Fibroblast of gingiva (primary cell): ENCODE results near the gene PCNX1.
A peak's percentile ranks its signal among the peaks of the same experiment; 100 is the strongest.

Source experiments
- DNase-seq: peaks from one replicate; pipeline ENCODE4 v3.0.0-alpha.2; 2011; ENCODE audit warnings: low read depth

PCNX1 gene

GRCh38 chr14:70962935-70963334, 55.7 kb downstream of the PCNX1 start:
- no peak for DNase-seq

GRCh38 chr14:70964492-70964891, 57.2 kb downstream of the PCNX1 start:
- DNase-seq: no peak

GRCh38 chr14:70971560-70971959, 64.3 kb downstream of the PCNX1 start:
- DNase-seq: no peak

GRCh38 chr14:70972107-70972976, 65.1 kb downstream of the PCNX1 start:
- peak; percentile 78 for DNase-seq

GRCh38 chr14:70976591-70976990, 69.3 kb downstream of the PCNX1 start:
- no peak for DNase-seq

- no peak for DNase-seq
These were observed 74.0 kb downstream of the PCNX1 start for GRCh38 chr14:70981000-70981952.

- DNase-seq: no peak
These were observed 74.9 kb downstream of the PCNX1 start for GRCh38 chr14:70982200-70982599.

- DNase-seq: no peak
These were observed 79.8 kb downstream of the PCNX1 start for GRCh38 chr14:70987041-70987440.

GRCh38 chr14:70988452-70988851, 81.2 kb downstream of the PCNX1 start:
- DNase-seq: no peak

GRCh38 chr14:70993931-70994330, 86.7 kb downstream of the PCNX1 start:
- no peak for DNase-seq

- DNase-seq: no peak
These were observed 88.0 kb downstream of the PCNX1 start for GRCh38 chr14:70995211-70995610.

- DNase-seq: no peak
These were observed 88.4 kb downstream of the PCNX1 start for GRCh38 chr14:70995671-70996070.

GRCh38 chr14:70999117-70999516, 91.9 kb downstream of the PCNX1 start:
- DNase-seq: no peak

- no peak for DNase-seq
These were observed 92.8 kb downstream of the PCNX1 start for GRCh38 chr14:71000091-71000490.

- no peak for DNase-seq
These were observed 94.5 kb downstream of the PCNX1 start for GRCh38 chr14:71001742-71002141.

- no peak for DNase-seq
These were observed 95.9 kb downstream of the PCNX1 start for GRCh38 chr14:71003156-71003555.

GRCh38 chr14:71004481-71004880, 97.2 kb downstream of the PCNX1 start:
- no peak for DNase-seq

- DNase-seq: no peak
These were observed 97.8 kb downstream of the PCNX1 start for GRCh38 chr14:71005076-71005475.

- DNase-seq: no peak
These were observed 98.9 kb downstream of the PCNX1 start for GRCh38 chr14:71006200-71006563.

- DNase-seq: no peak
These were observed 104.2 kb downstream of the PCNX1 start for GRCh38 chr14:71011479-71011878.

GRCh38 chr14:71012888-71013287, 105.6 kb downstream of the PCNX1 start:
- DNase-seq: no peak

GRCh38 chr14:71013551-71014192, 106.4 kb downstream of the PCNX1 start:
- peak; percentile 68 for DNase-seq
